GM21360 (cell line): ENCODE results near the gene AHCYL2.
"Not testable (repeated sequence)": the region's sequence is repeated elsewhere in the genome, so short reads cannot be mapped to it uniquely, and the experiment has no call there.

Experiments used
- ATAC-seq: cut with Tn5 transposase; IDR thresholded peaks from one replicate; pipeline ENCODE4 v1.9.1; 2021; ENCODE audit warnings: mild to moderate bottlenecking, moderate library complexity; ENCODE audit not compliant: unreplicated experiment

The AHCYL2 gene

DNA sequence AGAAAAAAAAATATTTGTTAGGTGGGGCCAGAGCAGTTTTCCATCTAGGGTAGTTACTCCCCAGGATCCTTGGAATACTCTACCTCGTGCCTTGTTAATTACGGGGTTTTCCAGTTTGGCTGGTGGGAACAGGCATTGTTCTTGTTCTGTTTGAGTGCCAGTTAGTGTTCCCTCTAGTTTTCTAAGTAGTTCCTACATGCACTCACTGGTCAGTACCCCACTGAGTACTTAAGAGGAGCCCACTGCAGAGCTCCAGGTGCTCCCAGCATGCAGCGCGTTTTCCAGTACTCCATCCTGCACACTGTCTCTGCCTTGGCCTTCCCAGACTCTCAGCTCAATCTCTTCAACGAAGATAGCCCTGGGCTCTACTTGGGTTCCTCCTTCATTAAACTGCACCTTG, 58.0 kb downstream of the AHCYL2 start:
- no peak for ATAC-seq

DNA sequence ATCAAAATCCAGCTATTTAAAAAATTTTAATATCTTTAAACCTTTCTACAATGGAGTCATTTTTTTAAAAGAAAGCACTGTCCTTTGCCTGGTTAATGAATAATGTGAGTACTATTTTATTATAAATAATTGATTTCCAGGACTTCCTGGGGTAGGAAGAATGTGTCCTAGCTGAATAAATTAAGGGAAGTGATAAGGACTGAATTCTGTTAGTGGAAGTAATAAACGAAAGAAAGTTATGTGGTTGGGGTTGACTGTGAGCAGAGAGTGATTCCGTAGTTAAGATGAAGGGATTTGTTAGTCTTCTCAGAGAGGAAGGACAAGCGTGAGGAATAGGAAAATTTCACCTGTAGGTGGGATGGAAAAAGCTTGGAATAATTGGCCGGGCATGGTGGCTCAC, 59.1 kb downstream of the AHCYL2 start:
- no peak for ATAC-seq

DNA sequence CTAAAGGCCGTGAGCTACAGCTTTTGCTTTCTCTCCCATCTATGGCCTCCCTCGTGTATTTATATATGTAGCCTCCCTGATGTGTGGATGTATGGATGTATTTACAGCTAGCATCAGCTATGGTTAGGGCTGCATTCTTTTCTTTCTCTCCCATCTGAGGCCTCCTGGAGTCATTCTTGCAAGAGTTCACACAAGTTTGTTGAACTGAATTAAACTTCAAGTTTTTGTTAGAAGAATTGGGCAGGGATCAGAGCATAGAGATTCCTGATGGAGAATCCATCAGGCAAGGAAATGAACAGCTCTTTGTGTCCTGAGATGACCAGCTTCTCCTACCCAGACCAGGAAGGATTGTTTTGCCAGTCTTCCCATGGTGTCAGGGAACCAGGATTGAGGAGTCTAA, 60.3 kb downstream of the AHCYL2 start:
- no peak for ATAC-seq

DNA sequence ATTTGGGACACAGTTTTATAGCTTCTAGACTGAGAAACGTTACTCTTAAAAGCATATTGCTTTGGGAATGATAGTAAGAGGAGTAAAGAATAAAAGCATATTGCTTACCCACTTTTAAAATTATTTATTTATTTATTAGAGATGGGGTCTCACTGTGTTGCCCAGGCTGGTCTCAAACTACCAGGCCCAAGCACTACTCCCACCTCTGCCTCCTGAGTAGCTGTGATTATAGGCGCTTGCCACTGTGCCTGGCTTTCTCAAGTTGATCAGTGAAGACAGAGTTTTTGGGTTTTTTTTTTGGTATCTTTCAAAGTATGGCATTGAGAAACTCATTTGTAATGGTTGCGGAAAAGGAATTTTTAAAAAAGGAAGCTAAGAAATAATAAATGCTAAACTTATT, 68.0 kb downstream of the AHCYL2 start:
- ATAC-seq: no peak

DNA sequence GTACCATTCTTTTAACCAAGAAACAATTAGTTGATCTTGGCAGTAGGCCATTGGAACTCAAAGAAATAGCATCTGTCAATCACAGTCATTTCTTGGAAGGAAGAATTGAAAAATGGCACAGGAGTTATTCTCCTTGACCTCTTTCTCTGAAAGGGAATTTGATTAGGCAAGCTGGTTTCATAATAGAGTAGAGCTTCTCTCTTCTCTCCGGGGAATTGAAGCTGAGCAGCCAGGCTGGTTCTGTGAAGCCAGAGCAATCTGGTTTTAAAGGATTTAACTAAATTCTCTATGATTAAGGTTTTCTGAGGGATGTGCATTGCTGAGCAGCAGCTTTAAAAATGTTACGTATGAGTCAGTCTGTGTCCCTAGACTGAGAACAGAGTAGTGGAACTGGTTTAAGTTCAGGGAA, 70.2 kb downstream of the AHCYL2 start:
- ATAC-seq: no peak

DNA sequence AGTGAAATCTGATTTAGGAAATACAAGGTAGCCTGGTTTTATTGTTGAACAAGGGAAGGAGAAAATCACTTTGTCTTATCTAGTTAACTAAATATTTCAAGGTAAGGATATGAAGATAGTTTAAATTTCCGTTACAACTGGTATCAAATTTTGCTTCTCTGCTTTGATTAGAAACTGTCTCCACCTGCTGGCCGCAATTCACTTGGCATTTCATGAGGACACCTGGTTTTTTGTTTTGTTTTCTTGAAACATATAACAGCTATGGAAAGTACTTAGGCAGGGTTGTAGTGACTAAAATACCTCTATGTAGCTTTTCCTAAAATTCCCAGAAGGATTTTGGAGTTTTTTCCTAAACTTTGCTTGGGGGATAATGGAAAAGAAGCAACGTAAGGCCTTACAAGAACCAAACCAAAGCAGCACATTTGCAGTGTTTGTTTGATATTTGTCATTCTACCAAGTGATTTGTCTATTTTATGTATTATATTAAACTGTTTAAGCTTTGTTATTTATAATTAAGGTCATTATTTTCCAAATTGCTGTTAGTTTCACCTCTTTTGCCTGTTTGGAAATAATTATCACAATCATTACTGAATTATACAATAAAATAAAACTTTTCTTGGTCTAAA, 73.6 kb downstream of the AHCYL2 start:
- no peak for ATAC-seq

DNA sequence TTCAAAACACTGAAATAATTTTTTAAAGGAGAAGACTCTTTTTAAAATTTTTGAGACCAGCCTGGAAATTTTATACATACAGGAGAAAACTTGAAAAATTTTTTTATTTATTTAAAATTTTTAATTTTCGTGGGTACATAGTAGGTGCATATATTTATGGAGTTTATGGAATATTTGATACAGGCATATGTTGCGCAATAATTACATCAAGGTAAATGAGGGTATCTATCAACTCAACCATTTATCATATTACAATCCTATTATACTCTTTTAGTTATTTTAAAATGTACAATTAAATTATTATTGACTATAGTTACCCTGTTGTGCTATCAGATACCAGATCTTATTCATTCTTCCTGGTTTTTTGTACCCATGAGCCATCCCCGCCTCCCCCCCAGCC, 75.1 kb downstream of the AHCYL2 start:
- ATAC-seq: no peak

DNA sequence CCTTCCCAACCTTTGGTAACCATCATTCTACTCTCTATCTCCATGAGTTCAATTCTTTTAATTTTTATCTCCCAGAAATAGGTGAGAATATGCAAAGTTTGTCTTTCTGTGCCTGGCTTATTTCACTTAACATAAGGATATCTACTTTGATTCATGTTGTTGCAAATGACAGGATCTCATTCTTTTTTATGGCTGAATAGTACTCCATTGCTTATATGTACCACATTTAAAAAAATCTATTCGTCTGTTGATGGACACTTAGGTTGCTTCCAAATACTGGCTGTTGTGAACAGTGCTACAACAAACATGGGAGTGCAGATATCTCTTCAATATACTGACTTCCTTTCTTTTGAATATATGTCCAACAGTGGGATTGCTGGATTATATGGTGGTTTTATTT, 75.5 kb downstream of the AHCYL2 start:
- ATAC-seq: not testable (repeated sequence)

DNA sequence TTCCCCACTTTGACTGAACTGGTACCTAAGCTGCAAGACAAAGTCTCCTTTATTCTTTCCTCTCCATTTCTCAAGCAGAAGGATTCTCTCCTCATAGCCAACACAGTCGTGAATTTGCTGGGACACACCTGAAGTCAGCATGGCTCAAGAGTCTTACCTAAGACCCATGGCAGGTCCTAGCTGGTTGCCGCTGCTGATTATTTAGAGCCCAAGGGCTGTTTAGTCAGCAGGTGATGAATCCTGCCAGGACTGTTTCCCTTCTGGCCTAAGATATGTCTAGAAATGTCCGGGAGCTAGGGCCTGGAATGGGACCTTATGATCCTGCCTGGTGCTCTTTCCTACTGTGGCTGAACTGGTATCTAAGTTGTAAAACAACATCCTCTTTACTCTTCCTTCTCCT, 82.8 kb downstream of the AHCYL2 start:
- ATAC-seq: no peak

DNA sequence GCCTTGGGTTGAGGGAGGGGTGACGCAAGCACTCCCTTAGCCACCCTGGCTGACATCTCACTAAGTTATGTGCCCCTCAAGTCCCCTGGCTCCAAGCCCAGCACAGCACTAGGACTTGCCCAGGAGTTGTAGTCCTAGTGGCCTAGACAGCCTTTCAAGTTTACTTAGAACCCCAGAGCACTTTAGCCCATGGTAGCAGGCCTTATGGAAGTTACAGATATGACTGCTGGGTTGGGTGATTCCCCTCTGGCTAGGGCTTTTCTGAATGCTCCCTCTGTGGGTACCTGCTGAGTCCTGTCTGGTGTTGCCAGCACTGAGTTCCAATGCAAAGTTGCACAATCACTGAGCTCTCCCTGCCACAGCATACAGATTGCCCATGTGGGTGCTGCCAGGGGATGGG, 83.2 kb downstream of the AHCYL2 start:
- ATAC-seq: no peak

DNA sequence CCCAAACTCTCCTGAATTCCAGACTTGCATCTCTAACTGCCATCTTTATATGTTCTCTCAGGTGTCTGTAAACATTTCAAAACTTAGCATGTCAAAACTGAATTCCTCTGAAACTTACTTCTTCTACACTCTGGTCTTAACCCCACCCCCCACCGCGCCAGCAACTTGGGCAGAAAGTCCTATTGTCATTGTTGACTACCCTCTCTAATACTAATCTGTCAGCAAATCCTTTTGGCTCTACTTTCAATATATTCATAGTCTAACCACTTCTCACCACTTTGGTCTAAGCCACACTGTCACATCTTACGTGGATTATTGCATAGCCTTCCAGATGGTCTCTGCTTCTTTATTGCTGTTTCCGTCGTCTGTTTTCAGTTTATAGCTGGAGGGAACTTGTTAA, 86.6 kb downstream of the AHCYL2 start:
- ATAC-seq: no peak

DNA sequence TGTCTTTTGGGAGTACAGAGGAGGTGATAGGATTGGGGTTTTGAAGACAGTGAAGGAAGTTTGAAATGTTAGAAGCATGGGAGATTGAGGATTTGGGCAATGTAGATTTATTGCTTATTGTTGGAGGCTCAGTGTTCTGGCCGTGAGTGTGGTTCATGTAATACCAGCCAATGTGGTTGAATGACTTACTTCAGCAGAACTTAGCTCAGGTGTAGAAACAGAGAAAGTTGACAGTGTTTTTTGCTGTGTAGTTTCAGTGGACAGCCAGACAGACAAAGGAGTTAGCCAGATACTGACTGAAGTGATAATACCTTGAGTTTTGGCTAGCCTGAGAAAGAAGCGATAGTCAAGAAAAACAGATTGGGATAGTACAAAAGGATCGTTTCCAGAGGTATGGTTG, 88.5 kb downstream of the AHCYL2 start:
- ATAC-seq: no peak

DNA sequence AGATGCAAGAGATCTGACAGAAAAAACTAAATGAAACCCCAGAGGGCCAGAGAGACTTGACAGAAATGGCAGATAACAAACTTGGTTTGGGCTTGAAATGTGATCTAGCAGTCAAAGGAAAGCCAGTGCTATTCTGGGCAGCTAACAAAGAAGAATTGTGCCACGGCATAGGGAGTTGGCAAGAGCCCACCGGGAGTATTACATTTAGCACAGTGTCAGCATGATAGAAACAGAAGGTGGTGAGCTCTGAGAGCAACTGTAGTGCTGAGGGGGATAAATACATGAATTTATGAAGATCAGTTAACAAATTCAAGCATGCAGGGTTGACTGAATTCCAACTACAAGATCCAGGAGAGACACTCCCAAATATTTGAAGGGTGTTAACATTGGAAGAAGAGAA, 91.1 kb downstream of the AHCYL2 start:
- no peak for ATAC-seq

DNA sequence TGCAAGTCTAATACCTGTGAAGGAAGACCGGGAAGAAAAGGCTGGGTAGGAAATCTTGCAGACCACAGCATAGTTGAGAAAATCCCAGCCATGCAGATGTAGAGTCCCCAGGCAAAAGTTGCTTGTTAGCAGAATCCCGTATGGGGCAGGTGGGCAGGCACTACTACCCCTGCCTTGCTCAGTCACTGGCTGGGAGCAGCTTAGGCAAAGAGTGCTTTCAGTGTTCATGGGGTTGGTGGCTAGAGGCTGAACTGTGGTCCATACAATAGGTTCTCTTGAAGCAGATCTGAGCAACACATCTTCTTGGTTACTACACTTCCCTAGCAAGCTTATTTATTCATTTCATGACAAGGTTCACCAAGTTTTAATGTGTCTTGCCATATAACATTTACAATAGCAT, 92.6 kb downstream of the AHCYL2 start:
- no peak for ATAC-seq

DNA sequence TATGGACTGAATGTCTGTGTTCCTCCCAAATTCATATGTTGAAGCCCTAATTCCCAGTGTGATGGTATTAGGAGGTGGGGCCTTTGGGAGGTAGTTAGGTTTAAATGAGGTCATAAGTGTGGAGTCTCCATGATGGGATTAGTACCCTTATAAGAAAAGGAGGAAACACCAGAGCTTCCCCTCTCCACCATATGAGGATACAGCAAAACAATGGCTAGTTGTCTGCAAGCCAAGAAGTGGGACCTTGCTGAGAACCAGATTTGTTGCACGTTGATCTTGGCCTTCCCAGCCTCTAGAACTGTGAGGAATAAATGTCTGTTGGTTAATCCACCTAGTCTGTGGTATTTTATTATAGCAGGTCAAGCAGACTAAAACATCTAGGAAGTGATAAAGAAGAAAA, 102.2 kb downstream of the AHCYL2 start:
- no peak for ATAC-seq

DNA sequence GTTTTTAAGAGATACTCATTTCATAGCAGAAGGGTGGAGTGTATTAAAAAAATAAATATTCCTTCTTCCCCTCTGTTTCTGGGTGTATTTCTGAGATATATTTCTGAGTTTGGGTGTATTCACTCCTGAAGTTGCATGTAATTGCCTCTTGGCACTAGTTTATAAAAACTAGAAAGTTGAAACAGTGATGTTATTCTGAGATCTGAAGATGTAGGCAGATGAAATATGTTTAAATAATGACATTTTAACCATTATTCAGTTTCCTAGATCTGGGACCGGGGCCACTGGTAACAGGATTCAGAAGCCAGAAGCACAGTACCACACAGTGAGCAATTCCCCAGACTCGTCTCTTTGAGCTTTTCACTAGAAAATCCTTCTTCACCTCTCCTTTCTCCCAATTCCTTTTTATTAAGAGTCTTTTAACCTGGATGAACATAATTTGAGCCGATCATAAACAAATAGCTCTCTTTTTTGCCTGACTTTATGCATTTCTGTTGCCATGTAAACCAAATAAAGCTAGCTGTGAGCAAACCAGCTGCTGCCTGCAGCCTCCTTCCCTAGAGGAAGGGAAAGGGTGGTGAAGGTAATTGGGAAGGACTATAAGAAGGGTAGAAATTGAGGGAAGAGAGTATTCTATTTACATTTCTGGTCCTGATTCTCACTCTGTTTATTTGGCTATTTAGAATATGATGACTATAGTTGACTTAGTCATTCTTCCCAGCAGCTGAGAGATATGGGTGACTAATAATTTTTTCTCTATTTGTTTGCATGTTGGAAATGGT, 107.6 kb downstream of the AHCYL2 start:
- no peak for ATAC-seq

DNA sequence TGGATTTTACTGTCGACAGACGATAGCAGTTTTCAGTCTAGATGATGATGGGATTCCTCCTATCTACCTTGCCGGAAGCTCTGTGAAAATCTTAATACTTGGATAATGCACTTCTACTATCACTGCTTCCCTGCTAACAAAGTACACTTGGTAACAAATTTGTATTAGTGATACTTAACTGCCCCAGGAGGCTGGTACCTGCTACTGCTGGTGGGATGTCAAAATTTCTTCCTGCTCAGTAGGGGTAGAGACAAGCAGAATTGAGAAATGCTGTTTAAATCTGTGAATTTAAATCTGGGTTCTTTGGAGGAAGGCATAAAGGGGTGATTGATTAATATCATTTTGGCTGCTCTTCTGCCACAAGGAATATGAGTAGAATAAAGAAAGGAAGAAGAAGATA, 109.6 kb downstream of the AHCYL2 start:
- ATAC-seq: no peak

DNA sequence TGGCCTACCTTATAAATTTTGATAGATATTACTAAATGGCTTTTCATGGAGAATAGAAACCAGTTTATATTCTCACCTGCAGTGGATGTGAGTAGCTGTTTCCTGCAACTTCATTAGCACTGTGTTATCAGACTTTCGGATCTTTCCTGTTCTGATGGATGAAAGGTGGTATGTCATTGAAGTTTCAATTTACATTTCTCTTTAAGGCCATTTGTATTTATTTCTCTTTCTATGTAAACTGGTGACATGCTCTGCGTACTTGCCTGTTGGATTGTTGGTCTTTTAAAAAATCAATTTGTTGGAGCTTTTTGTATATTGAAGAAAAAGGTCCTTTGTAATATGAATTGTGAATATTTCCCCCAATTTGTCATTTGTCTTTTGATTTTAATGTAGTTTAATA, 113.6 kb downstream of the AHCYL2 start:
- no peak for ATAC-seq

DNA sequence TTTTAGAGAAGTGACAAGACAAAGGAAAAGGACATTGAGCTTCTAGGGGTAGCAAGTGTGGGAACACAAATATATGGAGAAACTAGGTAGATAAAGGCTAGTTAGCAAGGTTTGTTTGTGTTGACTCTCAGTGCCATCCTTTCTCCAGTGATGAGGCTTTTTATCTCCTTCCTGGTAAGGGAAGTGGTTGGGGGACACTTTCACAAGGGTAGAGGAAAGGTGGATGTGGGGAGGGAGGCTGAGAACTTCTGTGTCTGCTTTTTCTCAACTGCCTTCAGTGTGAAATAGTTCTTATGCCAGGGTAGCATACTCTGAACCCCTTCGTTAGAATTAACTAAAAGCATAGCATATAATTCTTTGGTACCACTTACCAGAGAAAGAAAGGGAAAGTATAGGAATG, 116.4 kb downstream of the AHCYL2 start:
- no peak for ATAC-seq

DNA sequence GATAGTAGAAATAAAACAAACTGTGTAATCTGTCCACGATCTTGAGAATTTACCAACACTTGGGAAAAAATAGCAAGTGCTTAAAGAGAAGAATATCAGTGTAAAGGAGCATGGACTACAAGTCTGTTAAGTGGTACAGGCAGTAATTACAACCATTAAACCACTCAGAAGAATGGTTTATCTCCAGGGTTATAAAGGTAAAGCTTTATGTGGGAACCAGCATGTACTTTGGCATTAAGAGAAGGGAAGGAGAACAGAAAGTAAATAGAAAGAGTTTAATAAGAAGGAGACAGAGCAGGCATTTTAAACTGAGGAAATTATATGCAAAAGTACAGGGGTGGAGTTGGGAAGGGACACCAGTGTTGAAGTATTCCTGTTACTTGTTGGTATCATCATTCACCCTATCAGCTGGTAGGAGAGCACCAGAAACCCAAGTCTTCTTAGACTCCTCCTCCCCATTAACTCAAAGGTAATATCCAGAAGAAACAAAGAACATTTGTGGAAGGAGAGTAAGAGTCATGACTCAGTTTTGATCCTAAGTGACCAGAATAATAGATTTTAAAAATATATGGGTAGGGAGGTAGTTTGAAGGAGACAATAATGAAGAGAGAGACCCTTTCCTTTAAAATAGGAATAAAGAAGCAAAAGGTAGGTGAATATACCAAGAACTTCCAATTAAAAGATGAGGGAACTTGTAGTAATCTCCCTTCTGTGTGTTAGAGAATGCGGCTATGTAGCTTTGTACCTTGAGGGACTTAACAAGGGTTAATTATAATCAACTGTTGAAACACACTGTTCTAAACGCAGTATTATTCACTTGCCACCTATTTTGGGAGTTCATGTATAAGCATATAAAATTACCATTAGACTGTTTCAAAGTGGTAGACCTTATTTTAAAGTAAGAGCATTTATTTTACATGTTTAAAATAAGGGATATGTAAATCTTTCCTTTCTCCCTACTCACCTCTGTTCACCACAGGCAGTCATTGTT, 117.3 kb downstream of the AHCYL2 start:
- ATAC-seq: no peak

DNA sequence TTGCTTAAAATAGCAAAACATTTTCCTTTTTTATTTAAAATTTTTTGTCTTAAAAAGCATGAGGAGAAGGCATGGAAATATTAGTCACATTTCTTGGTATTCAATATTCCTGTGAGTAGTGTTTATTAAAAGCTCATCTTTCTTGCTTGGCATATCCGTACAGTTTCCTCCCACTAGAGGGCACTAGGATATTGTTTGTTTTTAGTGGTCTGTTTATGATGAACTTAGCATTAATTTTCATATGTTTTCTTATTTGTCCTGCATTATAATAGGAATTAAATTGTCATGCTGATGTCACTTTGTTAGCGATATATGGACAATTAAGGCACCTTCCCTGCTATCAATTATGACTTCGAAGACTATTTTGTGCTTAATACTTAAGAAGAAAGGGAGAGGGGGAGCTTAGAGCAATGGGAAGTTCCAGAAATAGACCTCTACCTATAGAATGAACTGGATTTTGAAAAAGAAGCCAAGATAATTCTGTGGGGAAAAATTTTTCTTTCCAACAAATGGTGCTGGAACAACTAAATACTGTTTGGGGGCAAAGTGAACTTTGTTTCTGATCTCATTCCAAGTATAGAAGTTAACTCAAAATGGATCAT, 118.4 kb downstream of the AHCYL2 start:
- no peak for ATAC-seq
